ENCODE measurements around the gene ZNF506.
"Not testable (repeated sequence)": the region's sequence is repeated elsewhere in the genome, so short reads cannot be mapped to it uniquely, and the experiment has no call there.

The ZNF506 gene

DNA sequence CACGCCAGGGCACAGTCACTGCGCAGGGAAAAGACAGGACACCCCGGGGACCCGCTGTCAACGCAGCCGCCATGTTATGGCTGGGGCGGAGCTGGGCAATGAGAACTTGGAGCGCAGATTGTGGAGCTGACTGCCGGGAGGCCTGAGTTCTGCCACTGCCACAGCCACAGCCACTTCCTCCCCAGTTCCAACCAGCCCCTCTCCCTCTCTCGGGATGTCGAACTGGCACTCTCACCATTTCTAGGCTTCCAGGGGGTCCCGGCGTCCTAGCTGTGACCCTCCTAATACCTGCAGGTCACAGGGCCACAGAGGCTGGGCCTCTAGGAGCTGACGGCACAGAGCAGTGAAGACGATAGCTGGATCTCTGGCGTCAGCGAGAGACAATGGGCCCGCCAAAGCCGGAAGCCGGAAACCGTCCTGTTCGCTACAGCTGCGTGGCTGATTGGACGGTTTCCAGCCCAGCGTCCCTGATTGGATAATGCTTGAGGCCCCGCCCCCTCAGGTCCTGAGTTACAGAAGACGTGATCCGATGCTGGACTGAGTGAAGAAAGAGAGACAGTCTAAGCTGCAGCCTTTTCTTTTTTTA, at the start of gene ZNF506:
ZNF506 (minus strand) TSS at position 385 of the 586 bp plus-strand sequence; CDS start at position 238, 147 bp downstream.
- peak within 1 kb of the TSS; percentile 99 for H3K27ac Mint-ChIP-seq
- H3K27me3 Mint-ChIP-seq: no peaks in the 10 kb centered on the region
- peak; percentile 96 for ATAC-seq
- H3K4me3 Mint-ChIP-seq: peak within 1 kb of the TSS; percentile 100
- peaks cover 9% of the 10 kb centered on the region for H3K9me3 Mint-ChIP-seq
- peaks cover 54% of the 10 kb centered on the region for H3K4me1 Mint-ChIP-seq
- peaks cover 49% of the 10 kb centered on the region for H3K36me3 Mint-ChIP-seq

- H3K27me3 Mint-ChIP-seq, H3K36me3 Mint-ChIP-seq, H3K4me3 Mint-ChIP-seq, H3K27ac Mint-ChIP-seq, H3K9me3 Mint-ChIP-seq, ATAC-seq: not testable (repeated sequence)
- peaks cover 39% of the 10 kb centered on the region for H3K4me1 Mint-ChIP-seq
Observed at GRCh38 chr19:19870086-19870485, 48.5 kb upstream of the ZNF506 start.

- H3K27ac Mint-ChIP-seq: peak overlapping the region; percentile 97
- peaks cover 41% of the 10 kb centered on the region for H3K4me1 Mint-ChIP-seq
- ATAC-seq: peak; percentile 59
- no peaks in the 10 kb centered on the region for H3K9me3 Mint-ChIP-seq
- H3K36me3 Mint-ChIP-seq: no peaks in the 10 kb centered on the region
- peak overlapping the region; percentile 99 for H3K4me3 Mint-ChIP-seq
- H3K27me3 Mint-ChIP-seq: no peaks in the 10 kb centered on the region
Observed at GRCh38 chr19:19866611-19867248, 45.2 kb upstream of the ZNF506 start.

- no peaks in the 10 kb centered on the region for H3K27me3 Mint-ChIP-seq
- H3K4me1 Mint-ChIP-seq: peaks cover 37% of the 10 kb centered on the region
- no peaks in the 10 kb centered on the region for H3K9me3 Mint-ChIP-seq
- H3K27ac Mint-ChIP-seq: peak within 1 kb of the TSS; percentile 97
- H3K4me3 Mint-ChIP-seq: peak within 1 kb of the TSS; percentile 99
- H3K36me3 Mint-ChIP-seq: no peaks in the 10 kb centered on the region
- peak; percentile 97 for ATAC-seq
Observed at GRCh38 chr19:19865750-19866610, 44.4 kb upstream of the ZNF506 start, which contains the start of gene ZNF253. Gene ZNF253, plus strand, starts transcription at chr19:19865882. Its CDS starts 115 bp downstream, at chr19:19865997.

DNA sequence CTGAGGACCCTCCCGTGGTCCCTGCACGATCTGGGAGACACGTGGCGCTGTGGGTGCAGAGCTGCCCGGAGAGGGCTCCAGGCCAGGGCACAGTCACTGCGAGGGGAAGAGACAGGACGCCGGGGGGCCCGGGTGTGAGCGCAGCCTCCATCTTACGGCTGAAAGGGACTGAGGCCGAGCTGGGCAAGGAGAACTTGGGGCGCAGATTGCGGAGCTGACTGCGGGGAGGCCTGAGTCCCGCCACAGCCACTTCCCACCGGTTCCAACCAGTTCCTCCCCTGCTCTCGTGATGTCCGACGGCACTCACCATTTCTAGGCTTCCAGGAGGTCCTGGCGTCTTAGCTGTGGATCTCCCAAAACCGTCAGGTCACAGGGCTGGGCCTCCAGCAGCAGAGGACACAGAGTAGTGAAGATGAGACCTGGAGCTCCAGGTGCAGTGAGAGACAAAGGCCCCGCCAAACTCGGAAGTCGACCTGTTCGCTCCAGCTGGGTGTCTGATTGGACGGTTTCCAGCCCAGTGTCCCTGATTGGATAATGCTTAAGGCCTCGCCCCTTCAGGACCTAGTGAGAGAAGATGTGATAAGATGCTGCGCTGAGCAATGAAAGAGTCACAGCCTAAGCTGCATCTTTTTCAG, 39.3 kb upstream of the ZNF506 start:
- peaks cover 5% of the 10 kb centered on the region for H3K36me3 Mint-ChIP-seq
- H3K27me3 Mint-ChIP-seq: no peaks in the 10 kb centered on the region
- ATAC-seq: peak; percentile 83
- H3K27ac Mint-ChIP-seq: peak overlapping the region; percentile 88
- peaks cover 32% of the 10 kb centered on the region for H3K4me1 Mint-ChIP-seq
- H3K4me3 Mint-ChIP-seq: peak overlapping the region; percentile 87
- H3K9me3 Mint-ChIP-seq: no peaks in the 10 kb centered on the region

DNA sequence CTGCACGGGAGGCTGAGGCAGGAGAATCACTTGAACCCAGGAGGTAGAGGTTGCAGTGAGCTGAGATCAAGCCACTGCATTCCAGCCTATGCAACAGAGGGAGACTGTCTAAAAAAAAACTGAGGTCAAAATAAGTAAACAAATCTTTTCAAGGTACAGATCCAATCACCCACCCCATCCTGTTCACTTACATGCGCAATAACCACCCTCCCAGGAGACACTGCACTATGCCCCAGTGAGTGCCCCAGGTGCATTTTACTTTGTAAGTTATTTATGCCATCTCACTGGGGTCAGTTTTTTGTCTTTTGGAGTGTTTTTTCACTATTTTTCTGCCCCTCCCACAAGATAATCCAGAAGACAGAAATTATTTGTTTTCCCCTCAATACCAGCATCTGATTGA, 37.2 kb upstream of the ZNF506 start:
- peak overlapping the region; percentile 48 for H3K27ac Mint-ChIP-seq
- H3K36me3 Mint-ChIP-seq: peaks cover 5% of the 10 kb centered on the region
- no peaks in the 10 kb centered on the region for H3K27me3 Mint-ChIP-seq
- no peaks in the 10 kb centered on the region for H3K9me3 Mint-ChIP-seq
- H3K4me1 Mint-ChIP-seq: peaks cover 25% of the 10 kb centered on the region
- no peak overlapping the region for H3K4me3 Mint-ChIP-seq
- ATAC-seq: no peak

DNA sequence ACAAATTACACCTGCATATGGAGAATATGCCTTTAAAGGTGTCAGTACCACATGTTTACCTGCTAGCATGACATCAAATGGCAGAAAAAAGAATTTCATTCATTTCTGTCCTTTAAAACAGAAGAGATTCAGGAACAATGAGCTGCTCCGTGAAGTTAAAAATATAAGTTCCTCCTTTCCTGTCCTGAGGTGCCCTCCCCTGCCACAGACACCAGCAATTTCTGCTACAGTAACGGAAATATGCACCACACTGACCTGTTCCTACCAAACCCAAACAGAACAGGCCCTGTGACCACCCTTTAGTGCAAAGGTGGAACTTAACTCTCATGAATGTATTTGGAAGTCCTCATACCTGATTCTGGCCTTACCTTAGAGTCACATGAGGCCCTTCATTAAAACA, 30.2 kb upstream of the ZNF506 start:
- H3K9me3 Mint-ChIP-seq, H3K36me3 Mint-ChIP-seq, ATAC-seq, H3K4me3 Mint-ChIP-seq, H3K27me3 Mint-ChIP-seq: not testable (repeated sequence)
- Mint-ChIP-seq H3K27ac (peak overlapping the region; percentile 53), H3K4me1 (peaks cover 11% of the 10 kb centered on the region)

DNA sequence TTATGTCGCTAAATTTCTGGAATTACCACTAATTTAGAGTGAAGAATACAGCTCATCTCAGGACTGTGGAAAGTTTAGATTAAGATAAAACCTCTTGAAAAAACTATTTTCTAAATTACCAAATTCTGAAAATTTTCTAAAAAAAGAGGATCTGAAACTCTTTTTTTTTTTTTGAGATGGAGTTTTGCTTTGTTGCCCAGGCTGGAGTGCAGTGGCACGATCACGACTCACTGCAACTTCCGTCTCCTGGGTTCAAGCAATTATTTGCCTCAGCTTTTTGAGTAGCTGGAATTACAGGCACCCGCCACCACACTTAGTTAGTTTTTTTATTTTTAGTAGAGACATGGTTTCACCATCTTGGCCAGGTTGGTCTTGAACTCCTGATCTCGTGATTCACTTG, 27.5 kb upstream of the ZNF506 start:
- ATAC-seq: no peak
- Mint-ChIP-seq H3K27me3 (no peaks in the 10 kb centered on the region), H3K9me3 (peaks cover 2% of the 10 kb centered on the region), H3K4me3 (no peak overlapping the region), H3K27ac (no peak overlapping the region), H3K4me1 (peaks cover 11% of the 10 kb centered on the region), H3K36me3 (peaks cover 7% of the 10 kb centered on the region)

DNA sequence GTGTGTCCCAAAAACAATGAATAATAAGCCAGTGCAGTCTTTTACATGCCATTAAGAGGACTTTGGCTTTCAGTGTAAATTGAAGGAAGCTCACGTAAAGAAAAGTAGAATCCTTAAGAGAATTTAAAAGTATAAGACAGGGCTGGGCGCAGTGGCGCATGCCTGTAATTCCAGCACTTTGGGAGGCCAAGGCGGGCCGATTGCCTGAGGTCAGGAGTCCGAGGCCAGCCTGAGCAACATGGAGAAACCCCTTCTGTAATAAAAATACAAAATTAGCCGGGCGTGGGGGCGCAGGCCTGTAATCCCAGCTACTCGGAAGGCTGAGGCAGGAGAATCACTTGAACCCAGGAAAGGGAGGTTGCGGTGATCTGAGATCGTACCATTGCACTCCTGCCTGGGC, 26.2 kb upstream of the ZNF506 start:
- Mint-ChIP-seq H3K27me3 (no peaks in the 10 kb centered on the region), H3K9me3 (peaks cover 6% of the 10 kb centered on the region), H3K36me3 (peaks cover 14% of the 10 kb centered on the region), H3K27ac (no peak overlapping the region), H3K4me1 (peaks cover 11% of the 10 kb centered on the region), H3K4me3 (no peak overlapping the region)
- ATAC-seq: no peak

DNA sequence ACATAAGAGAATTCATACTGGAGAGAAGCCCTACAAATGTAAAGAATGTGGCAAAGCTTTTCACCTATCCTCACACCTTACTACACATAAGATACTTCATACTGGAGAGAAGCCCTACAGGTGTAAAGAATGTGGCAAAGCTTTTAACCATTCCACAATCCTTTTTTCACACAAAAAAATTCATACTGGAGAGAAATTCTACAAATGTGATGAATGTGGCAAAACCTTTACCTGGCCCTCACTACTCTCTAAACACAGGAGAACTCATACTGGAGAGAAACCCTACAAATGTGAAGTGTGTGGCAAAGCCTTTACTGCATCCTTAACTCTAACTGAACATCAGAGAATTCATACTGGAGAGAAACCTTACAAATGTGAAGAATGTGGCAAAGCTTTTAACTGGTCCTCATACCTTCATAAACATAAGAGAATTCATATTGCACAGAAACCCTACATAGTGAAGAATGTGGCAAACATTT, 14.0 kb upstream of the ZNF506 start:
- Mint-ChIP-seq H3K27me3 (no peaks in the 10 kb centered on the region), H3K36me3 (peaks cover 24% of the 10 kb centered on the region), H3K4me1 (no peaks in the 10 kb centered on the region), H3K9me3 (peaks cover 22% of the 10 kb centered on the region), H3K4me3 (no peak overlapping the region), H3K27ac (no peak overlapping the region)
- ATAC-seq: no peak

GRCh38 chr19:19826875-19827274, 5.3 kb upstream of the ZNF506 start:
- H3K9me3 Mint-ChIP-seq: peaks cover 29% of the 10 kb centered on the region
- peaks cover 23% of the 10 kb centered on the region for H3K36me3 Mint-ChIP-seq
- no peak overlapping the region for H3K27ac Mint-ChIP-seq

DNA sequence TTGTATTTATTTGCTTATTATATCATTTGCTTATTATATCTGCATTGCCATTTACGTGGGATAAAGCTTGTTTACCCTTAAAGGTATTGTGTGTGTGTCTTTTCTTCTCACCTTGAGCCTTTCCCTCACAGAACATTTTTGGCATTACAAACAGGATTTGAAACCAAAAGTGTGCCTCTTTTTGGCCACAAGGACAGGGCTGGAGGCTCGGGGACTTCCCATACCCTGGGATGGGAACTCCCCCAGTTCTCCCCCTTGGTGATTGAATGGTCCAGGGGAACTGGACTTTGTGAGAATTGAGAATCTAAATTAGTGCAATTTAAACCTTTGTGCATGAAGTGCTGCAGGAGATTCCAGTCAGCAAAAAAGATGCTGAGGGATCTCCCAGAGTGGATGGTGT, 2.4 kb upstream of the ZNF506 start:
- H3K9me3 Mint-ChIP-seq: peaks cover 14% of the 10 kb centered on the region
- peaks cover 31% of the 10 kb centered on the region for H3K36me3 Mint-ChIP-seq
- peak overlapping the region; percentile 21 for H3K4me3 Mint-ChIP-seq
- H3K27ac Mint-ChIP-seq: peak overlapping the region; percentile 71
- H3K27me3 Mint-ChIP-seq: no peaks in the 10 kb centered on the region
- peak; percentile 62 for ATAC-seq
- peaks cover 34% of the 10 kb centered on the region for H3K4me1 Mint-ChIP-seq

More at GRCh38 chr19:19826875-19827274, 5.3 kb upstream of the ZNF506 start:
- Mint-ChIP-seq H3K27me3 (no peaks in the 10 kb centered on the region), H3K4me3 (no peak overlapping the region), H3K4me1 (peaks cover 8% of the 10 kb centered on the region)
- ATAC-seq: no peak

DNA sequence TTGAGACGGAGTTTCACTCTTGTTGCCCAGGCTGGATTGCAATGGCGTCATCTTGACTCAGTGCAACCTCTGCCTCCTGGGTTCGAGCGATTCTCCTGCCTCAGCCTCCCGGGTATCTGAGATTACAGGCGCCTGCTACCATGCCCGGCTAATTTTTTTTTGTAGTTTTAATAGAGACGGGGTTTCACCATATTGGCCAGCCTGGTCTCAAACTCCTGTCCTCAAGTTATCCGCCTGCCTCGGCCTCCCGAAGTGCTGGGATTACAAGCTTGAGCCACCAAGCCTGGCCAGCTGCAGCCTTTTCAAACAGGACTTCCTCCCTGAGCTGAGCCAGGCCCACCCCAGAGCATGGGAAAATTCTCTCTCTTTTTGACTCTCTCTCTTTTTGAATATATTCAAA, 426 bp upstream of the ZNF506 start:
- peaks cover 47% of the 10 kb centered on the region for H3K36me3 Mint-ChIP-seq
- H3K4me3 Mint-ChIP-seq: peak overlapping the region; percentile 100
- ATAC-seq, H3K9me3 Mint-ChIP-seq, H3K27me3 Mint-ChIP-seq: not testable (repeated sequence)
- H3K27ac Mint-ChIP-seq: peak overlapping the region; percentile 99
- H3K4me1 Mint-ChIP-seq: peaks cover 52% of the 10 kb centered on the region

GRCh38 chr19:19820774-19821320, 703 bp downstream of the ZNF506 start:
- peak; percentile 21 for ATAC-seq
- H3K27ac Mint-ChIP-seq: peak overlapping the region; percentile 99
- H3K4me3 Mint-ChIP-seq: peak overlapping the region; percentile 100
- peaks cover 51% of the 10 kb centered on the region for H3K36me3 Mint-ChIP-seq
- no peaks in the 10 kb centered on the region for H3K27me3 Mint-ChIP-seq
- peaks cover 54% of the 10 kb centered on the region for H3K4me1 Mint-ChIP-seq
- peaks cover 5% of the 10 kb centered on the region for H3K9me3 Mint-ChIP-seq

Measured in stimulated activated memory B cell treated with anti-CD40 and anti-IgM and Interleukin-4, amounts not matched to agents 10 μg/mL and 1 μg/mL and 100 μg/mL, for 72 hours (primary cell).